Transverse colon (tissue), 4 donors: ENCODE data around the gene LAMB1.
A peak's percentile ranks its signal among the peaks of the same experiment; 100 is the strongest.

Source experiments
- CTCF ChIP-seq, 5 experiments: fragments of 200-600 bp in 3 of 5; fragments of 450-650 bp in 2 of 5; sonication (generic) in 3 of 5; IDR thresholded peaks; 1 replicate in 2 of 5; 2 replicates in 3 of 5; pipeline ENCODE4 v1.5.1; 2016 to 2017; ENCODE audit warnings: antibody characterized with exemption in 5 of 5, inconsistent platforms in 3 of 5, mild to moderate bottlenecking in 2 of 5, moderate library complexity in 1 of 5
- EP300 ChIP-seq: sonication (generic); formaldehyde crosslinking; IDR thresholded peaks from one replicate; pipeline ENCODE4 v1.6.1; 2017; ENCODE audit warnings: antibody characterized with exemption, low read depth
- POLR2A ChIP-seq: fragments of 450-650 bp; IDR thresholded peaks from one replicate; pipeline ENCODE4 v1.6.1; 2016; ENCODE audit warnings: antibody characterized with exemption, mild to moderate bottlenecking, moderate library complexity
- POLR2AphosphoS5 ChIP-seq, 3 donors: sonication (generic); formaldehyde crosslinking; IDR thresholded peaks; one replicate each; pipeline ENCODE4 v1.6.1; 2016; ENCODE audit warnings: antibody characterized with exemption in 3 of 3

GRCh38 chr7:107924841-107925504 is 78.0 kb downstream of the LAMB1 start:
- TF ChIP-seq CTCF (IDR thresholded peaks at IDR 0.05): no peak
- peak in 1 of 3 donors; percentile 11 for TF ChIP-seq POLR2AphosphoS5 (IDR thresholded peaks at IDR 0.05)
- TF ChIP-seq EP300: no peak
- TF ChIP-seq POLR2A: no peak
